Stimulated activated CD8-positive, alpha-beta memory T cell treated with anti-CD3 and anti-CD28 coated beads, Interleukin-7, amount 100 ng/mL, for 24 hours (primary cell): ENCODE results near the gene USP28.
"Not testable (repeated sequence)": the region's sequence is repeated elsewhere in the genome, so short reads cannot be mapped to it uniquely, and the experiment has no call there.

ENCODE experiments used
- DNase-seq: peaks from one replicate; pipeline ENCODE4 v3.0.0-alpha.2; 2020; ENCODE audit warnings: low read depth

The USP28 gene, protein sequence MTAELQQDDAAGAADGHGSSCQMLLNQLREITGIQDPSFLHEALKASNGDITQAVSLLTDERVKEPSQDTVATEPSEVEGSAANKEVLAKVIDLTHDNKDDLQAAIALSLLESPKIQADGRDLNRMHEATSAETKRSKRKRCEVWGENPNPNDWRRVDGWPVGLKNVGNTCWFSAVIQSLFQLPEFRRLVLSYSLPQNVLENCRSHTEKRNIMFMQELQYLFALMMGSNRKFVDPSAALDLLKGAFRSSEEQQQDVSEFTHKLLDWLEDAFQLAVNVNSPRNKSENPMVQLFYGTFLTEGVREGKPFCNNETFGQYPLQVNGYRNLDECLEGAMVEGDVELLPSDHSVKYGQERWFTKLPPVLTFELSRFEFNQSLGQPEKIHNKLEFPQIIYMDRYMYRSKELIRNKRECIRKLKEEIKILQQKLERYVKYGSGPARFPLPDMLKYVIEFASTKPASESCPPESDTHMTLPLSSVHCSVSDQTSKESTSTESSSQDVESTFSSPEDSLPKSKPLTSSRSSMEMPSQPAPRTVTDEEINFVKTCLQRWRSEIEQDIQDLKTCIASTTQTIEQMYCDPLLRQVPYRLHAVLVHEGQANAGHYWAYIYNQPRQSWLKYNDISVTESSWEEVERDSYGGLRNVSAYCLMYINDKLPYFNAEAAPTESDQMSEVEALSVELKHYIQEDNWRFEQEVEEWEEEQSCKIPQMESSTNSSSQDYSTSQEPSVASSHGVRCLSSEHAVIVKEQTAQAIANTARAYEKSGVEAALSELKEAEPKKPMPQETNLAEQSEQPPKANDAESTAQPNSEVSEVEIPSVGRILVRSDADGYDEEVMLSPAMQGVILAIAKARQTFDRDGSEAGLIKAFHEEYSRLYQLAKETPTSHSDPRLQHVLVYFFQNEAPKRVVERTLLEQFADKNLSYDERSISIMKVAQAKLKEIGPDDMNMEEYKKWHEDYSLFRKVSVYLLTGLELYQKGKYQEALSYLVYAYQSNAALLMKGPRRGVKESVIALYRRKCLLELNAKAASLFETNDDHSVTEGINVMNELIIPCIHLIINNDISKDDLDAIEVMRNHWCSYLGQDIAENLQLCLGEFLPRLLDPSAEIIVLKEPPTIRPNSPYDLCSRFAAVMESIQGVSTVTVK

DNA sequence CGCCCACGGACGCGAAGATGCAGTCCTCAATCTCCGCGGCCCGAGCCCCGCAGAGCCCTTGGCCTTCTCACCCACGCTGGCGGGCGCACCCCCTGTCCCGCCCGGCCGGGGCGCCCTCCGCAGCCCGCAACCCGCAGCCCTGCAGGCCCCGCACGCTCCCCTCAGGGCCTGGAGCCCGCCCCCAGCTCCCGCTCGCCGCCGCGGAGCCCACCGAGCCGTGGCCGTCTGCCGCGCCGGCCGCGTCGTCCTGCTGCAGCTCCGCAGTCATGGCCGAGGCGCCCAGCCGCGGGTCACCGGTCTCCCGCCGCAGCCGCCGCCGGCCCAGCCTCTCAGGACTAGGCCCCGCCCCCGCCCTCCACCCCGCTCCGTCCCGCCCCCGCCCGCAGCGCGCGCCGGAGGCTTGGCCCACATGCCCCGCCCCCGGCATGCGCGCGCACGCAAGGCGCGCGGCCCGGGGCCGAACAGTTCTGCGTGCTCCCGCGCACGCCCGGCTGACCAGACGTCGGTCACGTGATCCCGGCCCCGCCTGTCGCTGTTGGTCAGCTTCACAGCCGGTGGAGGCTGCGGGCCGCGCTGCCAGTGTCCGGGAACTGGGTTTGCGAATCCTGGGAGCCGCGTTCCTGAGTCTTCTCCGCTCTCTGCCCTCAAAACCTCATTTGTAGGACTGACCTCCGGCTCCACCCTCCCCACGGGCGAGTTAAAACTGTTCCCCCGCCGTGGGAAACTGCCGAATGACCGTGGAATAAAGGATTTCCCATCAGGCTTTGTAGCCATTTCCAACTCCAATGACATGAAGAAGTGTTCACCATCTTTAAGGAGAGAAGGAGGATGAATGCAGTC, at the start of gene USP28:
TSS of gene USP28 (minus strand) at position 339 of the 840 bp plus-strand sequence. CDS start at position 268, 71 bp downstream.
- DNase-seq, result peak; percentile 62

DNA sequence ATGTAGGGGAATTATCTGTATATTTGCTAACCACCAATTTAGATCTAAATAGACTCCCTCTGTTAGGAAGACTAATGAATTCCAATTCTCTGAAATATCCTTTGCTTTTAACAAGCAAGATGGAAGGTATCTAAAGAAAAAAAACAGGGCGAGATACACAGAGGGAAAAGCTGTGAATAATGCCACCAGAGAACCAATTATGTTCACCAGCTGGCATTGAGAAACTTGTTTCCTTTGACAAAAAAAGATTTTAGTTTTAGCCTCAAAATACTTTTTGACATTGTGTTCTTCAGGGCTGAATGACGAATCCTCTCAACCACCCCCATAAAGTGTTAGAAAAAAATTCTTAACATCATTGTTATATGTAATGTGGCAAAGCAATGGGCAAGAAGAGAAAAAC, 48.2 kb upstream of the USP28 start:
- DNase-seq, result no peak

DNA sequence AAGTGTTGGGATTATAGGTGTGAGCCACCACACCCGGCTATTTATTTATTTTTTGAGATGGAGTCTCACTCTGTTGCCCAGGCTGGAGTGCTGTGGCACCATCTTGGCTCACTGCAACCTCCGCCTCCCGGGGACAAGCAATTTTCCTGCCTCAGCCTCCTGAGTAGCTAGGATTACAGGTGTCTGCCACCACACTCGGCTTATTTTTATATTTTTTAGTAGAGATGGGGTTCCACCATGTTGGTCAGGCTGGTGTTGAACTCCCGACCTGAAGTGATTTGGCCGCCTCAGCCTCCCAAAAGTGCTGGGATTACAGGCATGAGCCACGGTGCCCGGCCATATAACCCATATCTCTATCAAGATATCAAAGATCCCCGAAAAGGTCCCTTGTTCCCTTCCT, 36.1 kb upstream of the USP28 start:
- DNase-seq, result not testable (repeated sequence)

DNA sequence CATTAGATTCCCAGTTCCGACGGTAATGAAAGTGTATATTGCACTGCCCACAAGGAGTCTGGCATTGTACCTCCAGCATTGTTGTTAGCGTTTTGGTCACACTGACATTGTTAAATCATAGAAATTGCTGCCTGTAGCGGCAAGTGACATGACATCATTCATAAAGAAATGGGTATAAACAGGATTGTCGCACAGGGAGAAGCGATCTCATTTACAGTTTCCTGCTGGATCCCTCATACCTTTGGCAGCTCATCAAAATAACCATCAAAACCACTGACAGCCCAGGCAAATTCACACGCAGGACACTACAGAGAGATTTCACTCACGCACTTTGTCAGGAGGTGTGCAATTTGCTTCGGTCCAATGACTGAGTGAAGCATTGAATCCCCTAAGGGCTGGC, 32.7 kb upstream of the USP28 start:
- DNase-seq, result no peak

DNA sequence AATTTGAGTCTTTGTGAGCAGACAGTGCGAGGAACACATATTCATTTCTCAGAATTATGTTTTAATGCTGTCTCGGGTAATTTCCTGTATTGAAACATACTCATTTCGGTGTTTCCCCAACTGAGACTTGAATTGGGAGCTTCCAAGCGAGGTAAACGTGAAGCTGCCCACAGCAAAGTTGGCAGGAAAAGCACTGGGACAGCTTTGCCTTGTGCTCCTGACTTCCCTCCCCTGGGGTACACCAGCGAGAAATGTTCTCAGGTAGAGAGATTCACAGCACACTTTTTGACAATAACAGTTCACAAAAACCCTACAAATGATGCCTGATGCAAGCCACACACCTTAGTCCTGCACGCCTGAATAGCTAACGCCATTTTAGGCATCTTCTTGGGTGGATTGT, 32.3 kb upstream of the USP28 start:
- DNase-seq, result no peak

DNA sequence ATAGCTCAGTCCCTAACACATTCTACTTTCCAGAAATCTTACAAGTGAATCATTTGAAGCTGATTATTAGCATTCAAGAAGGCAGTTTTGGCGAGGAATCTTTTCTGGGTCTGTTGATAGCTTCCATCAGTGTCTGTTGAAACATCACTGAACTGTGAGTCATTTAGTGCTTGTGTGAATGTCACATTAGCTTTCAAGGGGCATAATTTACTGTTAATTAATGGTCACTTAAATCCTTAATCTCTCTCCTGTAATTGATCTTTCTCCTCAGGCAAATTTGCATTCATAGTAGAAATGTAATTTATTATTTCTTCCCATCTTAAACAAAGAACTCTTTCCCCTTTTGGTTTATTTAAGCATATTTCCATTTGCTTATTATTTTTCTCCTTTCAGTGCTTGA, 31.8 kb upstream of the USP28 start:
- no peak for DNase-seq

DNA sequence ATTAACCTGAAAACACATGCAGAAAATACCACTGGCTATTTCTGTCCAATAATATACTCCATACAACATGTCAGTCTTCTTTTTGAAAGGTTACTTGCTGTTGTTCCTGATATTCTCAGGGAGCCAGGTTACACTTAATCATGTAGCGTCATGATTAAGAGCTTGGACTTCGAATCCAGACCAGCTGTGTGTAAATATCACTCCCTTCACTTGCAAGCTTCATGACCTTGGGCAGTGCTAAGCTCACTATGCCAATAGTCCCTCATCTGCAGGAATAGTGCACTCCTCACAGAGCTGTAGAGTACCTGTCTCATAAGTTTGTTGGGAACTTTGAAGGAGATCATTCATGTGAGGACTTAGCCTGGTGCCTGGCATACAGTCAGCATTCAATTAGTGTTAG, 31.1 kb upstream of the USP28 start:
- DNase-seq, result no peak

DNA sequence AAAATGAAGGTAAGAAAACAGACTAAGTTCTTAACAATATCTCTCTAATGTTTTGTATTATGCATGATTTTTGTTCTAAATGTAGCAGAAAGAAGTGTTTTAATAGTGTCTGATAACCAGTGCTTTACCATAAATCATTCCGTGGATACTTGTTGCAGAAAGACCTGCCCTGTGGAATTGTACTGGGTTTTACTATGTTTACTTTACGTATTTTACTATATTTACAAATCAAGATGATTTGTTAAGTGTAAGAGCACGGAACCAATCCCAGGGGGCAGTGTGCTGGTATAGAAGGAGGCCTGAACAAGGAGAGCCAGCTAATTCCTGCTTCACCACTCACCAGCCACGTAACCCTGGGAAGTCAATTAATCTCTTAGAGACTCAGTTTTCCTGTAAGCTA, 30.7 kb upstream of the USP28 start:
- DNase-seq, result no peak

DNA sequence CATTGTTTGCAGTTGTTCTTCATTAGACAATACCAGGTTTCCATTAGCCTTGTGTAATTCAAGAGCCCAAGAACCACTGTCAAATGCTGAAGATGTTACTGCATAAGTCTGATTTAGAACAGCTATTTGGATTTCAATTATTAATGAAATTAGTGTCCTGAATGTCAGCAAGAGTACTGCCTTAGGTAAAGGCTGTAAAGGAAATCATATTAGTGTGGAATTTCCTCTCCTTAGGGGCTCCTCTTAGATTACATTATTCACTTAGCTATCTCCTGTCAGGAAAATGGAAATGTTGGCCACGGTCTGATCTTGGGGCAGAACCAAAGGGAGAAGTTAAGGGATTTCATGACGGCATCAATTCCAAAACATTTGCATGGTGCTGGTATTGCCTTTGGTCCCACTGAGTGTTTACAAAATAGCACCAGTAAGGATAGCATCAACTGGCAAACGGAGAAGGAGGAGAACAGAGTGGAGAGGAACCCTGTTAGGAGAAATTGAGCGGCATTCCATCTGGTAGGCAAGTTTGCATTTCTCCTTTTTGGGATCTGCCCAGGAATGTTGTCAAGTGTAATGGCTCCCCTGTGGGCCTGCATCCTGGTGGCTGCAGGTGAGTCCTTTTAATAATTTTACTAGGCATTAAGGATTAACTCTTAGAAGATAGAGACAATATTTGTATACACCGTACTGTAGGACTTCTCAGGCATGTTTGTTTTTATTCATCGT, 29.2 kb upstream of the USP28 start, which contains the start of gene HTR3B:
TSS of gene HTR3B (plus strand) at position 418 of the 723 bp plus-strand sequence. CDS start at position 556, 138 bp downstream.
- DNase-seq, result no peak

DNA sequence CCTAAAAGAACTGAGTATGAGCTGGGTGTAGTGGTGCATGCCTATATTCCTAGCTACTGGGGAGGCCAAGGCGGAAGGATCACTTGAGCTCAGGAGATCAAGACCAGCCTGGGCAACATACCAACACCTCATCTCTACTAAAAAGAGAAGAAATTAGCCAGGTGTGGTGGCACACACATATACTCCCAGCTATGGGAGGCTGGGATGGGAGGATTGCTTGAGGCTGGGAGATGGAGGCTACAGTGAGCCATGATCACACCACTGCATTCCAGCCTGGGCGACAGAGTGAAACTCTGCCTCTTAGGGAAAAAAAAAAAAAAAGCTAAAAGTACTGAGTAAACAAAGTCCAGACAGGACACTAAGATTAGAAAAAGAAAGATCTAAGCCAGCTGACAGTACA, 25.8 kb upstream of the USP28 start:
- DNase-seq, result no peak

DNA sequence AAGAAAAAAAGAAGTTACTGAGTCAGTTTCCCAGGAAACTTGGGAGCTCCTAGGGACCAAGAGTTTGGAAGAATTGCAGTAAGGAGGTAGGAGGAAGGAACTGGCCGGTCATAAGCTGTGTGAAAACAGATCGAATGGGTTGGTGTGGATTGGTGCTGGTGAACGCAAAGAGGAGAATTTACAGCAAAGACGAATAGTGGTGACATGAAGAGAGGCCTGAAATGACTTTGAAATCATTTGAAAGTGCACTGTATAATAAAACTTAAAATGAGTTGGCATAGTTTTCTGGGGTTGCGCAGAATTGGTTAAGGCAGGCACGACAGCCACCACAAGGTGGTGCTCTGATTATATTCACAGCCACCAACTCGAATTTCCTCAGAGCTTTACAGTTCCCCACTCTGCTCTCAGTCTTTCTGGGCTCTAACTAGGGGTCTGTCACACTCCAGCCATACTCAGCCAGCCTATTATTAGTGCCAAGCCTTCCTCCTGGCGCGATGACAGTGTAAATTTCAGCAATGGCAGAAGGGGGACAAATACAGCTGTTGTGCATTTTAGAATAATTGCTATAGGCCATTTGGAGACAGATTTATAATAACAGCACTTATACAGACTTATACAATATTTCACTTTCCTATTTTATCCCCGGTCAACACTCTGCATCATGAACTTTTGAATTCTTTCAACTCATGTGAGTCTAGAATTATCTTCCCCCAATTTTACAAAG, 20.9 kb upstream of the USP28 start:
- no peak for DNase-seq

DNA sequence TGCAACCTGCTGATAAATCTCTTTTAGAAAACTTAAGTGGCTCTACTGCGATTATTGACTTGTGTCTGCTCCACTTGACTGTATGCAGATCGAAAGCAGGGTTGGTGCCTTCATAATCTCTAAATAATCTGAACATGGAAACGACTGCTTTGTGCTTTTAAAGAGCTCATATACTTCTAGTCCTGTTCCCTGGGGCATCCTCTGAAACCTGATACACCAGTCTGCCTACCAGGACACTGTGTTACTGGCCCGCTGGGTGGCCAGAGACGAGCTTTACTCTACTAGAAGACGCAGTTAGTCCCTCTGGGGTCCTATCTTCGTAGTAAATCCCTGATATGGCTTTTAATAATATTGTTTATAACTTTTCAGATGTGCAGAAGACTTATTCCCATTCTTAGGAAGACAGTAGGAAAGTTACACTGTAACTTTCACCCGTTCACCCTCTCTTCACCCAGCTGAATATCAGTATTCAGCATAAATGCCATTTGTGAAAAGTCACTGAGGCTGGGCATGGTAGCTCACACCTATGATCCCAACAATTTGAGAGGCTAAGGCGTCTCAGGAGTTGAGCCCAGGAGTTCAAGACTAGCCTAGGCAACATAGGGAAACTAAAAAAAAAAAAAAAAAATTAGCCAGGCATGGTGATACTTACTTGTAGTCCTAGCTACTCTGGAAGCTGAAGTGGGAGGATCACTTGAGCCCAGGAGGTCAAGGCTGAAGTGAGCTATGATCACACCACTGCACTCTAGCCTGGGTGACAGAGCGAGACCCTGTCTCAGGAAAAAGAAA, 20.2 kb upstream of the USP28 start:
- DNase-seq, result no peak

DNA sequence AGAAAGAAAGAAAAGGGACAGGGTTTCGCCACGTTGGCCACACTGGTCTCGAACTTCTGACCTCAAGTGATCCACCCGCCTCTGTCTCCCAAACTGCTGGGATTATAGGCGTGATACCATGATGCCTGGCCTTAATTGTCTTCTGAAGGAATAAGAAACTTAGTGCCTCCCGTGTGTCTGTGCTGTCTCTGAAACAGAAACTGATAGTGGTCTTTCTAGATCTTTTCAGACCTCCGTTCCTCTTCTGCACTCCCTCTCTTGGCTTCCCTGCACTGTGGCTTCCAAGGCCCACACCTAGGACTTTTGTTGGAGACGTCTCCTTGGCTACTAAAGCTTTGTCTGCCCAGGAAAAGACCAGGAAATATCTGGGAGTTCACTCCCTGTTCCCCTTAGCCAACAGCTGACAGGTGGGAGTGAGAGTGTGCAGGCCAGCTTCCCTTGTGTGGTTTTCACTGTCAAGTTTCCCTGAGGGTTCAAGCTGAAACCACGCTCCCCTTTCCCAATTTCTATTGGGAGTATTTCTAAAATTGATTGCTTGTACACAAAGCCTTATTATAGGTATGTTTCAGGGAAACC, 19.1 kb upstream of the USP28 start:
- DNase-seq, result no peak

DNA sequence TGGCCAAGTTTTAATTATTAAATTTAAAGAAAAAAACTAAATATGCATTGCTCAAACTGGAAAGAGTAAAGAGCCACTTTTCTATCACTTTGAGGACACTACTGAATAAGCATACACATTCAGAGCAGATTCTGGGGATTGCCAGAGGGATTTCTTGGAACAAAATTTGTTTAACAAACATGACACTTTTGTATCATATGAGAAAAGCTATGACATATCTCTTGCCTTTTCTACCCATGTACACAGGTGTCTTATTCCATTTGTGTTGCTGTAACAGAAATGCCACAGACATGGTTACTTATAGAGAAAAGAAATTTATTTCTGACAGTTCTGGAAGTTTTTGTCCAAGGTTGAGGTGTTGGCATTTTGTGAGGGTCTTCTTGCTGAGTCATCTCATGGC, 13.5 kb upstream of the USP28 start:
- DNase-seq, result no peak

DNA sequence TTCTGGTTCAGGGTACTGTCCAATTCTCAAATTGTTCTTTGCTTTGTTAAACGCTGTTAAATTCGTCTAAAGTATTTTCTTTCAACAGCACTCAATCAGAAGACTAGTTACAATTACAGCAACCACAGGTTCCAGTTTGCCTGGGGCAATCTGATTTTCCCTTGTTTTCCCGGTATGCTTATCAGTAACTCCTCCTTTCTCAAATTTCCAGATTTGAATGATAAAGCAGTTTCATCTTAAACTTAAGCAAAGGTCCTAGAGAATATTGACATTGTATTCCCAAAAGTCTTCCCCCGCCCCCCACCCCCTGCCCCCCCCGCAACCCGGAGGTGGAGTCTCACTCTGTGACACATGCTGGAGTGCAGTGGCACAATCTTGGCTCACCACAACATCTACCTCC, 10.5 kb upstream of the USP28 start:
- DNase-seq, result no peak

DNA sequence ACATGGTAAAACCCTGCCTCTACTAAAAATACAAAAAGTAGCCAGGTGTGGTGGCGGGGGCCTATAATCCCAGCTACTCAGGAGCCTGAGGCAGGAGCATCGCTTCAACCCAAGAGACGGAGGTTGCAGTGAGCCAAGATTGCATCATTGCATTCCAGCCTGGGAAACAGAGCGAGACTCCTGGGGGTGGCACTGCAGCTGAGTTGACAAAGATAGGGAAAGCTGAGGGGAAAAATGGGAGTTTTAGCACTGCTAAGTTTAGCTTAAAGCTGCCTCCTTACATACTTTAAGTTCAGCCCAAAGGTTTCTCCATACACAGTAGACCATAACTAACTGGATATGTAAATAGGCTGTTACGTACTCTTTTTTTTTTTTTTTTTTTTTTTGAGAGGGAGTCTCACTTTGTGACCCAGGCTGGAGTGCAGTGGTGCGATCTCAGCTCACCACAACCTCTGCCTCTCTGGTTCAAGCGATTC, 9.0 kb upstream of the USP28 start:
- DNase-seq, result no peak

DNA sequence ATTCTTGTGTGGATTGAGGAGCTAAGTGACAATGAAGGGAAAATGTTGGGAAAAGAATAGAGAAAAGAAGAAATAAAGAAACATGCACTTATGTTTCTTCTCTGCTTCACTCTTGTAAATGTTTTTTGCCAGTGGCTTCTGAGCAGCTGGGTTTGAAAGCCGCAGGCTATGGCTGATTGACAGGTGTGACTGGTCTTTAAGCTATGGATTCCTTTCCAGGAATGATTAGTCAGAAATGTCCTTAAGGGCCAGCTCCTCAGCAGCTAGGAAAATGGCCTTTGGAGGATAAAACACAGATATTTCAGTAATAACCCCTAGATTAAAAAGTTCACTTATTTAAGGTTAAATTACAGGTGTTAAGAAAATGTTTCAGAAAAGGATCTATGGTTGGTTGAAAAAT, 6.5 kb upstream of the USP28 start:
- no peak for DNase-seq

DNA sequence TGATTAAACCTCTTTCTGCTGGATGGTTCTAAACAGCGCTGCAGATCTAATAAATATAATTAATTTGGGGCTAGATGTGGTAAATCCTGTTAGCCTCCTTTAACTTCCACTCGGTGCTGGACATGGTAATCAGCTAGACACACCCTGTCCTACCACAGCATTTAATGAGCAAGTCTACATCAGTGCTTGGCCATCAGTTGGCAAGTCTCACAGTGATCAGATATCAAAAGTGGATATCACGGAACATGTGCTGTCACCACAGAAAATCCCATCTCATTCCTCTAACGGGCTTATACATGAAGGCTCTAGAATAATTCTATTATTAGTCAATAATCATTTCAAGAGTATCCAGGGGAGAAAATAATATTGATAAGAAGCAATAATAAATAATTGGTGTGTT, 5.6 kb upstream of the USP28 start:
- DNase-seq, result no peak

DNA sequence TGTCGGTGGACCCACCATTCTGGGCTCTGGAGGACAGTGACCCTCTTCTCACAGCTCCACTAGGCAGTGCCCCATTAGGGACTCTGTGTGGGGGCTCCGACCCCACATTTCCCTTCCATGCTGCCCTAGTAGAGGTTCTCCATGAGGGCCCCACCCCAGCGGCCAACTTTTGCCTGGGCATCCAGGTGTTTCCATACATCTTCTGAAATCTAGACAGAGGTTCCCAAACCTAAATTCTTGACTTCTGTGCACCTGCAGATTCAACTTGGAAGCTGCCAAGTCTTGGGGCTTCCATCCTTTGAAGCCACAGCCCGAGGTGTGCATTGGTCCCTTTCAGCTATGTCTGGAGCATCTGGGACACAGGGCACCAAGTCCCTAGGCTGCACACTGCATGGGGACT, 4.1 kb upstream of the USP28 start:
- DNase-seq, result not testable (repeated sequence)
